KOPT-K1 (cell line): ENCODE data around the gene SLC39A11.
A peak's percentile ranks its signal among the peaks of the same experiment; 100 is the strongest.
"Not testable (repeated sequence)": the region's sequence is repeated elsewhere in the genome, so short reads cannot be mapped to it uniquely, and the experiment has no call there.

Experiments used
- H3K27ac ChIP-seq: fragments of 200-600 bp; sonication (generic); 2 replicates; pipeline ENCODE4 v1.5.1; 2016; ENCODE audit warnings: antibody characterized with exemption, mild to moderate bottlenecking, low read depth, low read length; ENCODE audit not compliant: poor library complexity, severe bottlenecking
- H3K36me3 ChIP-seq: fragments of 200-600 bp; sonication (generic); 2 replicates; pipeline ENCODE4 v1.5.1; 2017; ENCODE audit warnings: antibody characterized with exemption, mild to moderate bottlenecking, low read length, moderate library complexity; ENCODE audit not compliant: insufficient read depth
- H3K9me3 ChIP-seq: fragments of 200-600 bp; sonication (generic); 2 replicates; pipeline ENCODE4 v1.5.1; 2017; ENCODE audit warnings: antibody characterized with exemption, low read length, mild to moderate bottlenecking; ENCODE audit not compliant: insufficient read depth, poor library complexity, severe bottlenecking

The SLC39A11 gene

DNA sequence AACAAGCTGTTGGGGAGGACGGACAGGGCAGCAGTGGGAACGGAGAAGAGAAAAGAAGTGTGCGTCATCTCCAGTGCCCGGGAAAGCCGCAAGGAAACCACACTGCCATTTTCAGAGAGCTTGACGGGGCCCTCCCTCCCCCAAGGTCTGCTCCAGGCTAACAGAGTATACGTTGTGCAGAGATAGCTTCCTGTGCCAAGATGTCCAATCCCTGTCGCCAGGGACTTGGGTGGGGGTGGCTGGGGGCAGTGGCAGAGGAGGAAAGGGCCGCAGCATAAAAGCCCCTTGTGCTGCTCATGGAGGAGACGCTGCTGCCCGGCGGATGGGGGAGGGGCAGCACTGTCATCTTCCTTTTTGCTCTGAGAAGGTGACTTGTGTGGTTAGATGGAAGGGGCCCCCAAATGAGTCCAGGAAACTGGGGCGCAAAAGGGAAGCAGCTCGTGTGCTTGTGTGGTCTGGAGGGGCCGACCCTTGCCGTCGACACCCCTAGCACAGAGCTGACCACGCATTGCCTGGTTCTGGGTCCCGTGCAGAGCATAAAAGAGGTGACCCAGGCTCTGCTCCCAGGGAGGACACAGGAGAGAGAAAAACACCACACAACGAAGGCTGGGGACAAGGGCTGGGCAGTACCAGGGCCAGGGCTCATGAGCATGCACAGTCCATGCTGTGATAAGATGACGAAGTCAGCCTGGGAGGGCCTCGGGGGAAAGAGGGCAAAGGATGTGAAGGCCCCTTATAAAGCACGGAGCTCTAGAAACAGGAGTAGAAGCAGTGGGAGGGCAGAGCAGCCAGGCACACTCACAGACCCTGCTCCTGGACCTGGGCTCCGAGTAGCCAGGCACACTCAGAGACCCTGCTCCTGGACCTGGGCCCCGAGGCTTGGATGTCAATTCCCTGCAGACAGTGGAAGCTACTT is 372.7 kb downstream of the SLC39A11 start:
- Histone ChIP-seq H3K36me3 (no peaks in the 10 kb centered on the region), H3K27ac (peak overlapping the region; percentile 75), H3K9me3 (no peaks in the 10 kb centered on the region)

DNA sequence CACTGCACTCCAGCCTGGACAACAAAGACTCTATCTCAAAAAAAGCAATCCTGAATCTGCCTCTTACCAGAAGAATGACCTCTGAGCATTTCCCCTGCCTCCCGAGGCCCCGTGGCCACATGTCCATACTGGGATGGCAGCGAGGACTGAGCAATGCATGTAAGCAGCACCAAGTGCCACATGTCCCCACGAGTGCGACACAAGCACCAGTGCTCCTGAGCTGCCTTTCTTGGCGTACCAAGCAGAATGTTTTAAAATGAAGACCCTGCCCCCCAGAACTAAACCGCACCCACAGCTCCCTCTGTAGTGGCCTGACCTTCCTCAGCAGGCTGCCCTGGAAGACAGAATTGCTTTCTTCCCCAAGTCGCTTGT is 373.3 kb downstream of the SLC39A11 start:
- peak overlapping the region; percentile 75 for H3K27ac ChIP-seq
- no peaks in the 10 kb centered on the region for H3K9me3 ChIP-seq

DNA sequence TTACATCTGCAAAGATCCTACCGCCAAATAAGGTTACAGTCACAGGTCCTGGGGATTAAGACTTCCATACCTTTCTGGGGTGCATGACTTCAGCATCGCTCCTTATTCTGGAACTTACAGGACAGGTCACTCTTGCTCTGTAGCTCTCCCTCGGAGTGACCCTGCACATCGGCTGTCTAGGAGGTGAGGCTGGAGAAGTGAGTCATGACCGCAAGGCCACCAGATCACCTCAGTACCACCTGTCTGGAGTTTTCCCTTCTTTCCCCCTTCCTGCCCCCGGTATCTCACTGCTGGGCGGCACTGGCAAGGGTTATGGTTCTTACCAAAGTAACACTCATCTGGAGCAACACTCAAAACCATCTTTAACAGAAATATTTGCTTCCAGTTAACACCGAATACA is 374.8 kb downstream of the SLC39A11 start:
- H3K27ac ChIP-seq: no peak overlapping the region
- no peaks in the 10 kb centered on the region for H3K36me3 ChIP-seq
- H3K9me3 ChIP-seq: no peaks in the 10 kb centered on the region

More for the DNA sequence above, 373.3 kb downstream of the SLC39A11 start:
- no peaks in the 10 kb centered on the region for H3K36me3 ChIP-seq

DNA sequence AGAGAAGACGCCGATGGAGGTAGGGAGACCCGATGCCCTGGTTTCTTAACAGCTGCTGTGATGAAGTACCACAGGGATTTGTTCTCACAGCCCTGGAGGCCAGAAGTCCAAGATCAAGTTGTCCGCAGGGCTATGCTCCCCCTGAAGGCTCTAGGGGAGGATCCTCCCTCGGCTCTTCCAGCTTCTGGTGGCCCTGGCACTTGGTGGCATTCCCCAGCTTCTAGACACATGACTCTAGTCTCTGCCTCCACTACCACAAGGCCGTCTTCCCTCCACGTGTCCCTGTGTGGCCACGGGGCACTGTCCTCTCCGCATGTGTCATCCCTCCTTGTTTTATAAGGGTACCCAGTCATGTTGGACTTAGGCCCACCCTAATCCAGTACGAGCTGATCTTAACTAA is 375.2 kb downstream of the SLC39A11 start:
- no peak overlapping the region for H3K27ac ChIP-seq
- no peaks in the 10 kb centered on the region for H3K36me3 ChIP-seq
- H3K9me3 ChIP-seq: no peaks in the 10 kb centered on the region

DNA sequence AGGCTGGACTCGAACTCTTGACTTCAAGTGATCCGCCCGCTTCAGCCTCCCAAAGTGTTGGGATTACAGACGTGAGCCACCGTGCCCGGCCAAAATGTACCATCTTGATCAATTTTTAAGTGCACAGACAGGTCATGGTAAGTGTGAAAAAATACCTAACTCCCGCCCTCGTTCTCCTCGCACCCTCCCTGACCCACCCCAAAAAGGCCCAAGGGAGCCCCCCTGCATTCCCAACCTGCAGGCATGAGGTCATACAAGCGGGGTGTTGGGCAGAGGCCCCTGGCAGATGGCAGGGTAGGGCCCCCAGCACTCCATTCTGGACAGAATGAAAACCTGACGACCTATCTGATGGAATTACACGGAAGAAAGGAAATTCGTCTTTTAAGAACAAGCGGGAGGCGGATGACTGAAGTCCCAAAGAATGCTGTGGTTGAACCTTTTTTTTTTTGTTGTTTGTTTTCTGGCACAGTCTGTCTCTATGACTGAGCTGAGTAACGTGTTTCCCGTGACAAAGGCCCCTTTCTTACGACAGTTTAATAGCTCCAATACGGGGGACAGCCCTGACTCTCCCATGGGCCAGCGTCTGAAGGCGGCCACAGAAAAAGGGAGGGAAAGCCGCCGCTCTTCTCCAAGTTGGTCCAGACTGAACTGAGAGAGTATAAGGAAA is 376.4 kb downstream of the SLC39A11 start:
- Histone ChIP-seq H3K27ac (no peak overlapping the region), H3K9me3 (peaks cover 5% of the 10 kb centered on the region), H3K36me3 (no peaks in the 10 kb centered on the region)

DNA sequence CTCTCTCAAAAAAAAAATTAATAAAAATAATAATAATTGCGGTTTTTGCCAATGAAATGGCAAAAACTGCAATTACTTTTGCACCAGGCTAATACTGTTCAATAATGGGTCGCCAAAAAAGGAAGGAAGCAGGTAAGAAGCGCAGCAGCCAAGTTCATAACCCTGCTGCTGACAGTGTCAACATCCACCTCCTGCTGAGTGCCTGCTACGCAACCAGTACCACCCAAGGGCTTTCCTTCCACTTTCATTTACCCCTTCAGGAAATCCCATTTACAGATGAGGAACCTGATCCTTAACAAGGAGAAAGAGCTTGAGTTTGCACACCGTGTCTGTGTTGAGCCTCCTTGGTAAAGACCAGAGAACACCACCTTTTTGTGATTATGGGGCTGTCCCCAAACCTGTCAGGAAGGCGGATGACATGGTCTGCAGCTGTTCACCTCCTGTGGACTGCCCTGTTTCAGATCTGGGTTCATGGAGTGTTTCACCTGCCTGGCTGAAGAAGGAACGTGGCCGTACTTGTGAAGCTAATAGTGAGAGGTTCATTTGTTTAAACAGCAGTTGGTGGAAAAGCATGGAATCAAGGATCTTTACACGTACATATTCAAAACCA is 378.0 kb downstream of the SLC39A11 start:
- peaks cover 10% of the 10 kb centered on the region for H3K9me3 ChIP-seq
- H3K36me3 ChIP-seq: no peaks in the 10 kb centered on the region
- H3K27ac ChIP-seq: peak overlapping the region; percentile 0

DNA sequence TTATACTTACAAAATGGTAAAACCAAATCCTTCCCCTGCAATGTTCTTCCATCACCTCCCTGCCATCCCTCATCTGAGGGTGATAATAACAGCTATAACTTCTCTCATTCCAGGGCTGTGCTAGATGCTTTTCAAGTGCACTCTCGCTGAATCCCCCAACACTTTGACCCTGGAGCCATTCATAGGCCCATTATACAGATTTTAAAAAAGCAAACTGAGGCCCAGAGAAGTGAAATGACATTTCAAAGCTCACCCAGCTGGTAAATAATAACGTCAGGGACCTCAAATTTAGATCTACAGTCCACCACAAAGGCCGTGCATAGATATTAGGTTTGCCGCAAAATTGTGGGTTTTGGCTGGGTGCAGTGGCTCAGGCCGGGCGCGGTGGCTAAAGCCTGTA is 378.8 kb downstream of the SLC39A11 start:
- Histone ChIP-seq H3K27ac (no peak overlapping the region), H3K36me3 (no peaks in the 10 kb centered on the region), H3K9me3 (peaks cover 10% of the 10 kb centered on the region)

DNA sequence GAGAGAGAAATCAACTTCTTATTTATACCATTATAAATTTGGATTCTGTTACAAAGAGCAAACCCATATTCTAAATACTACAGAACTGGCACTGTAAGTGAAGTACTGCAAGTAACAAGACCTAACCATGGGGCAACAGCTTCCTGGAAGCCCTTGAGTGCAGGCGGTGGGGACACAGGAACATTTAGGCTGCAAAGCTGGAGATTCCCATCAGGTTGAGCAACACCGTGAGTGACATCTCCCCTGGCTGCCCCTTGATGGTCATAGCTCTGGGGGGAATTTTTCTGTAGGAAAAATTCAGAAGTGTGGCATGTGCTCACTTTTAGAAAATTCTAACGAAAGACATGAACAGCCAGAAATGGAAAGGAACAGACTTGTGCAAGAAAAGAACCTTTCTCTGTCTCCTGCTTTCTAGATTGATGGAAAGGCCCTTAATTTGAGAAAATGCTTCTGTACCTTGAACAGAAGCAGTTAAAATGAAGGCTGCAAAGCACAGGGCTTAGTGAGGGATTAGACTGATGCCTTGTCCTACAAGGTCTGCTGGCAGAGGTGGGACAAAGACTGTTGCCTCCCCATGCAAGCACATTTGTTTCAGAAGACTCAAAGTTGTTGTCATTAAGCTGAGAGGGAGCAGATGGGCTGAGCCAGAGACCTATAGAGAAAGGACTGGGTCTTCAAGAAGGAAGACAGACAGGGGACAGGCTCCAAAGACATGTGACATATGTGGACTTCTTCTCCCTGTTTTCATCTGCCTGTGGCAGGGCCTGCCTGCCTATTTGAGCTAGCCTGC is 380.8 kb downstream of the SLC39A11 start:
- Histone ChIP-seq H3K27ac (no peak overlapping the region), H3K9me3 (peaks cover 17% of the 10 kb centered on the region), H3K36me3 (no peaks in the 10 kb centered on the region)

DNA sequence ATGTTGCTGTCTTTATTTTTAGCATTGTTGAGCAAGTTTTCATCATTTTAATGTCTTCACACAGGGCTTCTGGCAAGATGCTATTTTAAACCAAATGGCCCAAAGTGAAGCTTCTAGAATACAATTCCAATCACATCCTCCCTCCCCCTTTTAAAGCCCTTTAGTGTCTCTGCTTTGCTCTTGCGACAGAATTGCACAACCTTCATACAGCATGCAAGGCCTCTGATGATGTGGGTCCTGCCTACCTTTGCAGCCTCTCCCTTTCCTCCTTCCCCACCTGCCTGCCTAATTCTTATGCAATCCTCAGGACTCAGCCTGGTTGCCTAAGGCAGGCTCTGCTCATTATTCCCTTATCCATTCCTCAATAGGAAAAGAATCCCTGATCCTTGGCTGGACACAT is 381.7 kb downstream of the SLC39A11 start:
- H3K36me3 ChIP-seq: no peaks in the 10 kb centered on the region
- H3K9me3 ChIP-seq: peaks cover 17% of the 10 kb centered on the region
- H3K27ac ChIP-seq: no peak overlapping the region

DNA sequence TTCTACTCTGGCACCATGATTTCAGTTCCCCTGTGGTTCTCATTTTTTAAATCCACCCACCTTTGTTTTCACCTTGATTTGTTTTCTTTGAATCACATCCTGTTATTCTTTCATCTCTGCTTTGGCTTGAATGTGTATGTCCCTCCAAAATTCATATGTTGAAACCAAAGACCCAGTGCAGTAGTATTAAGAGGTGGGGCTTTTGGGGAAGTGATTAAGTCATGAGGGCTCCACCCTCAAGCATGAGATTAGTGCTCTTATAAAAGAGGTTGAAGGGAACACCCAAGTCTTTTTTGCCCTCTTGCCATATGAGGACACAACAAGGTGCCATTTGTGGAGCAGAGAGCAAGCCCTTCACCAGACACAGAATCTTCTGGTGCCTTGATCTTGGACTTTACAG is 382.3 kb downstream of the SLC39A11 start:
- H3K27ac ChIP-seq: no peak overlapping the region
- H3K36me3 ChIP-seq: no peaks in the 10 kb centered on the region
- H3K9me3 ChIP-seq: peaks cover 17% of the 10 kb centered on the region

DNA sequence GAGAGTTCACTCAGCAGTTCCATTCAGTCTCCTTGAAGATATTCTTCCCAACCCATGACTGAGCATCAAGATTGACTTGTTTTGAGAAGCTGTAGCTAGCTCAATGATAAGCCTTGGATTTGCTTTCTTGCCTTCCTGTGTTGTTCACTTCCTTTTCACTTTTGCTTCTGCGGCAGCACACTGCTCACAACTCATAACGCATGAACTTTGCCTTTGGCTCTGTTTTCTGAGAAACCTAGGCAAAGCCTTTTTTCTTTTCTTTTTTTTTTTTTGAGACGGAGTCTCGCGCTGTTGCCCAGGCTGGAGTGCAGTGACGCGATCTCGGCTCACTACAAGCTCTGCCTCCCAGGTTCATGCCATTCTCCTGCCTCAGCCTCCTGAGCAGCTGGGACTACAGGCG is 383.8 kb downstream of the SLC39A11 start:
- H3K9me3 ChIP-seq: peaks cover 17% of the 10 kb centered on the region
- H3K27ac ChIP-seq: not testable (repeated sequence)

DNA sequence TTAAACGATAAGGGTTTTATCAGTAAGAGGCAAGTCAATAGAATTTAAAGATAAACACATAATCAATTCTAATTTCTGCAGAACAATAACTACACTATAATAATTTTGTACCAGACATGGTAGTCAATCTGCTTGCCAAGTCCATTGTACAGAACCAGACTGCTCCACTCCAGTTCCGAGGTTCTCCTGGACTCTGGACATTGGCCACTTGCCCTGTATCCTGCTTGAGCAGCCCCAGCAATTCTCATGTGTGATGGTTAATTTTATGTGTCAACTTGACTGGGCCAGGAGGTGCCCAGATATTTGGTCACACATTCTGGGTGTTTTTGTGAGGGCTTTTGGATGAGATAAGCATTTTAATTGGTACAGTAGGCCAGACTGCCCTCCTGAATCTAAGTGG is 384.6 kb downstream of the SLC39A11 start:
- no peak overlapping the region for H3K27ac ChIP-seq
- H3K9me3 ChIP-seq: peaks cover 17% of the 10 kb centered on the region
- H3K36me3 ChIP-seq: no peaks in the 10 kb centered on the region

More for the DNA sequence above, 383.8 kb downstream of the SLC39A11 start:
- not testable (repeated sequence) for H3K36me3 ChIP-seq

DNA sequence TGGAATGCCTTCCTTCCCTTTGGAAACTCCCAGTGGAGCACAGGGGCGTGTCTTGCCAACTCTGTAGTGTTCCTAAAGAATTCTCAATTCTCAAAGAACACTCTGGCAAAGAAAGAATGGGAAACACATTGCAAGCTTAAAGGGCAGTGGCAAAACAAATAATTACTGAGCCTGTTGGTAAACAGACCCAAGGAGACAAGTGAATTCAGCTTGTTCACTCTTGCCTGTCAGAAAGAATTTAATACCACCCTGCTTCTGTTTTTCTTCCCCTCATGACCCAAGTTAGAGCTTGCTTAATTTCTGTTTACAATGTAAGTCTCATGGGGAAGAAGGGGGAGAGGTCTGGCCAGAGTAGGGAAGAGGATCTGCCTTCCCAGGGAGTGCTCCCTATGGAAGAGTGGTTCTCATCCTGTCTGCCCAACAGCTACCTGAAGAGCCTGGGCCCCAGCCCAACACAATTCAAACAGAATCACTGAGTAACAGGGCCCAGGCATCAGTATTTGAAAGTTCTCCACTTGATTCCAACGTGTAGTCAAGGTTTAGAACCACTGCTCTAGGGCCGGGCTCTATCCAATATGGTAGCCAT is 386.0 kb downstream of the SLC39A11 start:
- no peaks in the 10 kb centered on the region for H3K36me3 ChIP-seq
- peaks cover 17% of the 10 kb centered on the region for H3K9me3 ChIP-seq
- no peak overlapping the region for H3K27ac ChIP-seq

DNA sequence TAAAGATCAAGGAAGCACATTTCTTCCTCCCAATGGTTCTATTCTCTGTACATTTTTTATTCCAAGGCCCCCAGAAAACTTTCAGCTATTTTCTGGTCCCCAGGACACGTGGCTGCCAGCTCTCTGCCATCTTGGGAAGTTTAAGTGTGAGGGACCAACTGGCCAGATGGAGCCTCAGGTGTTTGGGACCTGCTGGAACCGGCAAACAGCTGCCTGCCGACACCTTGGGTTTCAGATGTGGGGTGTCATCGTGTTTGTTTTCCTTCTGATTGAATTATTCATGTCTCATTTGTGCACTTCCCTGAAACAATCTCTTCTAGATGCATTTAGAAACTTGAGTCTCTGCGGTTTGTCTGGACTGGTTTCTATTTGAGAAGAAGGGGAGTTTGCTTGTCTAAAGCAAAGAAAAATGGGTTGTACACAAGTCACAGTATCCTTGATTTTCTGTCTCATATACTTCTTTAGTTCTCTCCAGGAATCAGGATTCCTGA is 386.5 kb downstream of the SLC39A11 start:
- H3K36me3 ChIP-seq: no peaks in the 10 kb centered on the region
- H3K27ac ChIP-seq: no peak overlapping the region
- H3K9me3 ChIP-seq: peaks cover 12% of the 10 kb centered on the region
